Measurements from ENCODE around the gene PUM2.

GRCh38 chr2:20333738-20334137, 16.9 kb downstream of the PUM2 start:
- TF ChIP-seq GATA3 (IDR thresholded peaks at IDR 0.05; ENCODE audit: low read depth, low read length): no peak
- no peak for TF ChIP-seq GATA2 (IDR thresholded peaks at IDR 0.05; ENCODE audit: low read depth, low read length)
